ENCODE data around the gene UCK1. TPM values are rescaled to one million over a fixed set of nuclear protein-coding genes. Genes with fewer than 3 reads are reported as not detected.

UCK1 gene
- total and polyA plus RNA-seq, 2 of the 13 experiments (the other 11 are each of a cell fraction or from before 2014, with no cell fraction given), result 11.0 to 24.1 TPM

GRCh38 chr9:131503626-131504465 is 27.2 kb downstream of the UCK1 start (continued):
- TF ChIP-seq BRF2 (CRISPR knock-in tag; IDR thresholded peaks at IDR 0.05) (no peak), SRSF1 (optimal IDR thresholded peaks at IDR 0.05; ENCODE audit: low read depth, low read length) (no peak), ZBTB1 (CRISPR knock-in tag; IDR thresholded peaks at IDR 0.05; ENCODE audit: borderline replicate concordance) (no peak), PCBP1 (IDR thresholded peaks at IDR 0.05; ENCODE audit: borderline replicate concordance, low read depth, low read length) (no peak), ZNF670 (CRISPR knock-in tag; IDR thresholded peaks at IDR 0.05; ENCODE audit: borderline replicate concordance) (0 out of 2 replicates have a peak, but pooled peaks have one; percentile 8), ZNF597 (CRISPR knock-in tag; IDR thresholded peaks at IDR 0.05) (no peak), ZNF343 (CRISPR knock-in tag; IDR thresholded peaks at IDR 0.05) (peak; percentile 2; the same call in 1 of the 2 replicates), CREB3 (CRISPR knock-in tag; IDR thresholded peaks at IDR 0.05) (no peak), CEBPG (CRISPR knock-in tag; IDR thresholded peaks at IDR 0.05) (no peak), ATF3 (CRISPR knock-in tag; IDR thresholded peaks at IDR 0.05) (no peak), MTA1 (CRISPR knock-in tag; IDR thresholded peaks at IDR 0.05; ENCODE audit: borderline replicate concordance) (peak; percentile 11; the same call in 1 of the 2 replicates), CEBPZ (IDR thresholded peaks at IDR 0.05; ENCODE audit: low read length) (no peak), ZBTB43 (CRISPR knock-in tag; conservative IDR thresholded peaks at IDR 0.05) (no peak), ZNF207 (IDR thresholded peaks at IDR 0.05; ENCODE audit: borderline replicate concordance) (no peak), E2F2 (CRISPR knock-in tag; IDR thresholded peaks at IDR 0.05; ENCODE audit: borderline replicate concordance) (no peak), STAG1 (CRISPR knock-in tag; IDR thresholded peaks at IDR 0.05) (peak; percentile 29)
- TF ChIP-seq, protein P1, sequence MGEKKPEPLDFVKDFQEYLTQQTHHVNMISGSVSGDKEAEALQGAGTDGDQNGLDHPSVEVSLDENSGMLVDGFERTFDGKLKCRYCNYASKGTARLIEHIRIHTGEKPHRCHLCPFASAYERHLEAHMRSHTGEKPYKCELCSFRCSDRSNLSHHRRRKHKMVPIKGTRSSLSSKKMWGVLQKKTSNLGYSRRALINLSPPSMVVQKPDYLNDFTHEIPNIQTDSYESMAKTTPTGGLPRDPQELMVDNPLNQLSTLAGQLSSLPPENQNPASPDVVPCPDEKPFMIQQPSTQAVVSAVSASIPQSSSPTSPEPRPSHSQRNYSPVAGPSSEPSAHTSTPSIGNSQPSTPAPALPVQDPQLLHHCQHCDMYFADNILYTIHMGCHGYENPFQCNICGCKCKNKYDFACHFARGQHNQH (CRISPR knock-in tag; IDR thresholded peaks at IDR 0.05), result no peak

Measured in HepG2 (cell line).